ENCODE results near the gene RPP25L.

GRCh38 chr9:34572092-34572491 is 39.8 kb downstream of the RPP25L start:
- TF ChIP-seq CTCF (conservative IDR thresholded peaks at IDR 0.05; ENCODE audit: low read depth in 2 of 2) = no peak
- no peak for TF ChIP-seq NANOG (IDR thresholded peaks at IDR 0.05; ENCODE audit: borderline replicate concordance)
- TF ChIP-seq EZH2 (IDR thresholded peaks at IDR 0.05; ENCODE audit: low read depth, unreplicated experiment) = no peak
- TF ChIP-seq POLR2AphosphoS5 (IDR thresholded peaks at IDR 0.05; ENCODE audit: low read depth) = no peak
- TF ChIP-seq REST (IDR thresholded peaks at IDR 0.05; ENCODE audit: unreplicated experiment) = no peak
- no peak for TF ChIP-seq ETS1 (IDR thresholded peaks at IDR 0.05)
- no peak for TF ChIP-seq EZH2phosphoT487 (IDR thresholded peaks at IDR 0.05; ENCODE audit: unreplicated experiment)
- no peak for TF ChIP-seq JUNB (IDR thresholded peaks at IDR 0.05; ENCODE audit: unreplicated experiment)
